AG09319 (cell line): ENCODE data around the gene TIMM10B.

Experiments
- DNase-seq: peaks from one replicate; pipeline ENCODE4 v3.0.0-alpha.2; 2010; ENCODE audit warnings: low read depth; ENCODE audit errors: extremely low read depth
- TF ChIP-seq, protein P1 (sequence below): IDR thresholded peaks from 2 replicates; pipeline ENCODE4 v1.5.1; 2011; ENCODE audit warnings: low read depth, mild to moderate bottlenecking, inconsistent platforms, low read length, moderate library complexity

The TIMM10B gene

DNA sequence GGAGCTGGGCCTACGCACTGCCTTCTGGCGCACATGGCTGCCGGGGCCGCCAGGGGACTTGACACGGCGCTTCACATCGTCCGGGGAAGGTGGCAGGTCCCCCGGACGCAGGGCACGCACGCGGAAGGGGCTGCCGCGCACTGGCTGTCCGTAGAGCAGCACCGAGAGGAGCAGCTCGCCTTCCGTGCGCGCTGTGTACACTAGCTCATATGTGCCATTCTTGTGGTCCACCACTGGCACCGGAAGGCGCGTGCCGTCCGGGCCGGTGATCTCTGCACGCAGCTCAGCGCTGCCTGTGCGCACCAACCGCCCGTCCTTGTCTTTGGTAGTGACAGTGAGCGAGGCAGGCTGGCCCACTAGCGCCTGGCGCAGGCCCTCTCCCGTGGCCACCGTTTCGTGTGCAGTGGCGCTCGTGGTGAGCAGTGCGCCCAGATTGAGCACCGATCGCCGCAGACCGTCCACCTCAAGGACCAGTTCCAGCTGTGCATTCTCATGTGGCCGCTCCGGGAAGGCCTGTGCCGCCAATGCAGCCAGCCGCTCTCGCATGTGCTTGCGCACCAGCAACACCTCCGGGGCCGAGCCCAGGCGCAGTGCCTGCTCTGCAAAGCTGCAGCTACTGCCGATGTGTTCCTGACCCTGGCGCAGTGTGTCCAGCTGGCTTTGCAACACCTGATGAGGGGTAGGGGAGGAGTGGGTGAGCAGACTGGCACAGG, 24.8 kb upstream of the TIMM10B start:
- TF ChIP-seq, protein P1, sequence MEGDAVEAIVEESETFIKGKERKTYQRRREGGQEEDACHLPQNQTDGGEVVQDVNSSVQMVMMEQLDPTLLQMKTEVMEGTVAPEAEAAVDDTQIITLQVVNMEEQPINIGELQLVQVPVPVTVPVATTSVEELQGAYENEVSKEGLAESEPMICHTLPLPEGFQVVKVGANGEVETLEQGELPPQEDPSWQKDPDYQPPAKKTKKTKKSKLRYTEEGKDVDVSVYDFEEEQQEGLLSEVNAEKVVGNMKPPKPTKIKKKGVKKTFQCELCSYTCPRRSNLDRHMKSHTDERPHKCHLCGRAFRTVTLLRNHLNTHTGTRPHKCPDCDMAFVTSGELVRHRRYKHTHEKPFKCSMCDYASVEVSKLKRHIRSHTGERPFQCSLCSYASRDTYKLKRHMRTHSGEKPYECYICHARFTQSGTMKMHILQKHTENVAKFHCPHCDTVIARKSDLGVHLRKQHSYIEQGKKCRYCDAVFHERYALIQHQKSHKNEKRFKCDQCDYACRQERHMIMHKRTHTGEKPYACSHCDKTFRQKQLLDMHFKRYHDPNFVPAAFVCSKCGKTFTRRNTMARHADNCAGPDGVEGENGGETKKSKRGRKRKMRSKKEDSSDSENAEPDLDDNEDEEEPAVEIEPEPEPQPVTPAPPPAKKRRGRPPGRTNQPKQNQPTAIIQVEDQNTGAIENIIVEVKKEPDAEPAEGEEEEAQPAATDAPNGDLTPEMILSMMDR: no peak
- DNase-seq: no peak

DNA sequence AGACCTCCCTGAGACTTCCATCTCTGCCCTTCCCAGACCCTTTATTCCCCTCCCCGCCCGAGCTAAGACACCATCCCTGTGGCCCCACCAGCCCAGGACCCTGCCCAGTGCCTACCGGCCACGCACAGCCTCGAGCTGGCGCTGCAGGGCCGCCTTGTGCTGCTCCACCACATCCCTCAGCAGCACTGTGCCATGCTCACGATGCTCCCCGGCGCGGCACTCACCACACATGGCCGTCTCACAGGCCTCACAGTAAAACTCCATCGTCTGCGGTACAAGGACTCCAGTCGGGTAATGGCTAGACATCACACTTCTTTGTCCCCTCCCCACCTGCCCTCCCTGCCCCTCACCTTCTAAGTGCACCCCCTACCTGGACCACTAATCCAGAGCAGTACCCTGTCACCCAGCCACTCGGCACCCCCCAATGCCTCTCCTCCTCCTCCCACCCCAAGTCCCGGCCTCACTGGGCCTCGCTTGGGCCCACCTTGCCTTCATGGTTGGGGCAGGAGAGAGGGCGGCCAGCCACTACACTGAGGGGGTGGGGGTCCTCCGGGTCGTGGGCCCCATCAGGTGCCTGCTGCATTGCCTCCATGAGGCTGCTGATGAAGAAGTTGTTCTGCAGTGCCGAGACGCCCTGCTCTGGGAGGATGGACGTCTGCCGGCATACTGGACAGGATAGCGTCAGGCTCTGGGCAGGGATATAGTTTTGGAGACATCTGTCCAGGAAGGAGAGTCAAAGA, 23.6 kb upstream of the TIMM10B start:
- no peak for DNase-seq
- TF ChIP-seq, protein P1: no peak

GRCh38 chr11:6458352-6459098, 22.8 kb upstream of the TIMM10B start:
- no peak for DNase-seq
- TF ChIP-seq, protein P1: no peak

DNA sequence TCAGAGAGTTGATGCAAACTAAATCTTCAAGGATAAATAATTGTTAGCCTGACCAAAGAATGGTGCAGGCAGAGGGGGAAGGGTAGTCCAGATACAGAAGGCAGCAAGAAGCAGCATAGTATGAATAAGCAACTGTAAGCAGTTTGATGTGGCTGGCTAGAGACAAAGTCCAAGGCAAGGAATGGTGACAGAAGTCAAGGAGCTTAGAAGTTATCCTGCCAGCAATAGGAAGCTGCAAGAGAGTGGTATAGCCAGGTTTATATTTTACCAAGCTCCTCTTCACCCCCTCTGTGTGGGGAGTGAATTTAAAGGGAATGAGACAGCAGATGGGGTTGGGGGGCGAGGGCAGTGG, 22.2 kb upstream of the TIMM10B start:
- no peak for DNase-seq
- TF ChIP-seq, protein P1: no peak

- TF ChIP-seq, protein P1: no peak
- peak; percentile 30 for DNase-seq
Observed at GRCh38 chr11:6468712-6469495, 12.4 kb upstream of the TIMM10B start.

DNA sequence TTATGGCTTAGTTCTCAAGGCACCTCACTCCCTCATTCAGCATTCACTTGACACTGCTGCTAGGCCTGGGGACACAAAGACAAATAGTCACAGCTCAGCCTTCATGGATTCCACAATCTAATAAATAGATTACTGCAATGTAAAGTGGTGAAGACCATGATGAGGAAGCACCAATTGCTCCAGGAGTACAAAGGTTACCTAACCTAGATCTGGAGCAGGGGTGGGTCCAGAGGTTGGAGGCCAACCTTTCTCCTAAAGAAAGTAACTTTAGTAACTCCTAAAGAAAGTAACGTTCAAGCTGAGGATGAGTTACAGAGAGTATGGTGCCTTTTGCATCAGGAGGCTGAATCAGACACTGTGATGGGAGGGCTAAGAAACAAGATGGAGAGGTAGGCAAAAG, 11.7 kb upstream of the TIMM10B start:
- DNase-seq: no peak
- TF ChIP-seq, protein P1: no peak
